Uterus (tissue), 2 donors: ENCODE results near the gene CRISP3.

Experiments
- POLR2A ChIP-seq, 2 donors: fragments of 450-650 bp; IDR thresholded peaks; one replicate each; pipeline ENCODE4 v1.6.1; 2016; ENCODE audit warnings: antibody characterized with exemption in 2 of 2, mild to moderate bottlenecking in 1 of 2, moderate library complexity in 1 of 2
- TF ChIP-seq, protein P1 (sequence below), 4 experiments: fragments of 200-600 bp in 2 of 4; fragments of 450-650 bp in 2 of 4; sonication (generic) in 2 of 4; IDR thresholded peaks; one replicate each; pipeline ENCODE4 v1.5.1; 2016 to 2019; ENCODE audit warnings: antibody characterized with exemption in 4 of 4, mild to moderate bottlenecking in 2 of 4, moderate library complexity in 1 of 4

DNA sequence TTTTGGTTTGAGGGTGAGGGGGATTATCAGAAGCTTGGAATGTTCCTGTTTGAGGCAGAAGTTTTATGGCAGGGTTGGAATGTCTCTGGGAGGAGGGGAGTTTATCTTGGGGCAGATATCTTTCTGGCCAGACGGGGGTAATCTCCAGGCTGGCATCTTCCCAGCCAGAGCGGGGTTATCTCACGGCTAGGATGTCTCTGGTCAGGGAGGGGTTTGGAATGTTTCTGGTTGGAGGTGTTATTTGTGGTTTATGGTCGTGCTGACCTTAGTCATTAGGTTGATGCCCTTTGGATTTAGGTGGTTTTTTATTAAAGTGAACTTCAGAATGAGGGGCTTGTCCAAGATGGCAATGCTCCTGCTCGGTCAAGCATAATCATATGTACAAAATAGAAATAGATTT, 28.1 kb upstream of the CRISP3 start:
- TF ChIP-seq, protein P1, sequence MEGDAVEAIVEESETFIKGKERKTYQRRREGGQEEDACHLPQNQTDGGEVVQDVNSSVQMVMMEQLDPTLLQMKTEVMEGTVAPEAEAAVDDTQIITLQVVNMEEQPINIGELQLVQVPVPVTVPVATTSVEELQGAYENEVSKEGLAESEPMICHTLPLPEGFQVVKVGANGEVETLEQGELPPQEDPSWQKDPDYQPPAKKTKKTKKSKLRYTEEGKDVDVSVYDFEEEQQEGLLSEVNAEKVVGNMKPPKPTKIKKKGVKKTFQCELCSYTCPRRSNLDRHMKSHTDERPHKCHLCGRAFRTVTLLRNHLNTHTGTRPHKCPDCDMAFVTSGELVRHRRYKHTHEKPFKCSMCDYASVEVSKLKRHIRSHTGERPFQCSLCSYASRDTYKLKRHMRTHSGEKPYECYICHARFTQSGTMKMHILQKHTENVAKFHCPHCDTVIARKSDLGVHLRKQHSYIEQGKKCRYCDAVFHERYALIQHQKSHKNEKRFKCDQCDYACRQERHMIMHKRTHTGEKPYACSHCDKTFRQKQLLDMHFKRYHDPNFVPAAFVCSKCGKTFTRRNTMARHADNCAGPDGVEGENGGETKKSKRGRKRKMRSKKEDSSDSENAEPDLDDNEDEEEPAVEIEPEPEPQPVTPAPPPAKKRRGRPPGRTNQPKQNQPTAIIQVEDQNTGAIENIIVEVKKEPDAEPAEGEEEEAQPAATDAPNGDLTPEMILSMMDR (IDR thresholded peaks at IDR 0.05) = no peak
- TF ChIP-seq POLR2A (IDR thresholded peaks at IDR 0.05) = no peak
